NK-92 (cell line): ENCODE data around the gene NEDD8.
A peak's percentile ranks its signal among the peaks of the same experiment; 100 is the strongest.
"Not testable (repeated sequence)": the region's sequence is repeated elsewhere in the genome, so short reads cannot be mapped to it uniquely, and the experiment has no call there.

ENCODE experiments used
- DNase-seq: peaks from one replicate; lab custom pipeline; 2025; ENCODE audit not compliant: unreplicated experiment; lab: John Stamatoyannopoulos, UW

The NEDD8 gene

DNA sequence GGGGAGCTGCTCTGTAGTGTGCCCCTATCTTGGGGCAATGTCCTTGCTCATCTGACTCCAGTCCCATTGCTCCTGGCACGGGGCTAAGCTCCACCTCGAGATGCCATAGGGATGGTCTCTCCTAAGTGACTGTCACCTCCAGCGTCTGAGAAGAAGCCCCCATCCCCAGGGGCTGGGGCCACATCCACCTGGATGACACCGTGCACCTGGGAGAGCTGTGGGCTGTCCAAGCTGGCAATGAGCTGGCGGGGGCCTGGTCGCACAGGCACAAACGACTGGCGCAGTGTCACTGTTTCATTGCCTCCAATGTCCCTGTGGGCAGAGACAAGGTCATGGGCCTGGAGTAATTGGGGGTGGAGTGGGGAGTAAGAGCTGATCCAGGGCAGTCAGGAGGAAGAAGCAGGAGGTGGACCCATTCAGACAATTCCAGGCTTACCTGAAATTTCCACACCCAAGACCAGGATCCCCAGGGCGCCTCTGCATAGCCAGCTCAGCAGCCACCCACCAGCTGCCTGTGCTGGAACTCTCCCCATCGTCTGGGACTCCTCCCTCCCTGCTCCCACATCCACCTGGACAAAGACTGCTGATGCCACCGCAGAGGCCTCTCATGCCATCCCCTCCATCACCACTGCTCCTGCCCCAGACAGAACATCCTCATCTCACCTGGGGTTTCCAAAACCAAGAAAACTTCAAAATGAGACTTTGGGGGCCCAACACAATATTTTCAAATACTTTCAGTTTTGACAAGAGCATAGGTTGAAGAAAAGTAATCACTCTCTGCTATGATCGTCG lies 17.3 kb upstream of the NEDD8 start:
- no peak for DNase-seq

DNA sequence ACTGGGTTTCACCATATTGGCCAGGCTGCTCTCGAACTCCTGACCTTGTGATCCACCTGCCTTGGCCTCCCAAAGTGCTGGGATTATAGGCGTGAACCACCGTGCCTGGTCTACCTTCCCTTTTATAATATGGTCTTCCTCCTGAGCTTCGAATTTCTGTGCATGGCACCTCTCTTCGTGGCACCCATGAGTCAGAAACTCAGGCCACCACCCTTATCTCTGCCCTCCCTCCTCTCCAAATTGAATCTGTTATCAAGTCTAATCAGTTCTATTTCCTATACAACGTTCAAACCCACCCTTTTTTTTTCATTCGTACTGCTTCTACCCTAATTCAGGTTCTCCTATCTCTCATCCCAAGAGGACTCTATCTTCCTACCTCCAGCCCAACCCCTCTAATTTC lies 15.3 kb upstream of the NEDD8 start:
- no peak for DNase-seq

DNA sequence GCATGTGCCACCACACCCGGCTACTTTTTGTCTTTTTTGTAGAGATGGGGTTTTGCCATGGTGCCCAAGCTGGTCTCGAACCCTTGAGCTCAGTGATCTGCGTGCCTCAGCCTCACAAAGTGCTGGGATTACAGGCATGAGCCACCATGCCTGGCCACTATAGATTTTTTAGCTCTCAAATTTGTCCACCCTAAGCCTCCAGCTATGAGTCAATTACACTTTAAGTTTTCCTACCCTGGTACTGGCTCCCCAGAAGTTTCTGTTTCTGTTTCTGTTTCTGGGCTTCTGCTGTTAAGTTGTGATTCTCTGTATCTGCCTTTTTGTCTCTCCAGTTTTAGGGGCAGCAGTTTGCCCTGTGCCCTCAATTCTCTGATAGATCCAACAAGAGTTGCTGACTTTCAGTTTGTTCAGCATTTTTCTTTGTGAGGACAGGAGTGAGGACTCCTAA lies 14.6 kb upstream of the NEDD8 start:
- DNase-seq, result no peak

DNA sequence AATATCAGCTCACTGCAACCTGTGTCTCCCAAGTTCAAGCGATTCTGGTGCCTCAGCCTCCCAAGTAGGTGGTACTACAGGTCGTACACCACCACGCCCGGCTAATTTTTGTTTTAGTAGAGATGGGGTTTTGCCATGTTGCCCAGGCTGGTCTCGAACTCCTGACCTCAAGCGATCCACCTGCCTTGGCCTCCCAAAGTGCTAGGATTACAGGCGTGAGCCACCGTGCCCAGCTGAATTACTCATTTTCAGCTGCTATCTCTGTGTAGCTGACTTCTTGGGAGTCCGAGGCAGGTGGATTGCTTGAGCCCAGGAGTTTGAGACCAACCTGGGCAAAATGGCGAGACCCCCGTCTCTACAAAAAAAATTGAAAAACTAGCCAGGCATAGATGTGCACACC lies 13.2 kb upstream of the NEDD8 start:
- DNase-seq, result not testable (repeated sequence)

DNA sequence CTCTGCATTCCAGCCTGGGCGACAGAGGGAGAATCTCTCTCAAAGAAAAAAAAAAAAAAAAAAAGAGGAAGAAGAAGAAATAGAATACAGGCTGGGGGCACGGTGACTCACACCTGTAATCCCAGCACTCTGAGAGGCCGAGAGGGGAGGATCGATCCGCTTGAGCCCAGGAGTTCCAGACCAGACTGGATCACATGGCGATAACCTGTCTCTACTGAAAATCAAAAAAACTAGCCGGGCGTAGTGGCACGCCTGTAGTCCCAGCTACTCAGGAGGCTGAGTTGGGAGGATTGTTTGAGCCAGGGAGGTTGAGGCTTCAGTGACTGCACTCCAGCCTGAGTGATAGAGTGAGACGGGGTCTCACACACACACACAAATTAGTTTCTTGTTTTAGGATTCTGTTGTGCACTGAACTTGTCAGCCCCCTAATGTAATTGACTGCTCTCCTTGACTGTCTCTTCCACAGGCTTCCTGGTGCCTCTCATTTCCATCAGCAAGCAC lies 11.2 kb upstream of the NEDD8 start:
- no peak for DNase-seq

DNA sequence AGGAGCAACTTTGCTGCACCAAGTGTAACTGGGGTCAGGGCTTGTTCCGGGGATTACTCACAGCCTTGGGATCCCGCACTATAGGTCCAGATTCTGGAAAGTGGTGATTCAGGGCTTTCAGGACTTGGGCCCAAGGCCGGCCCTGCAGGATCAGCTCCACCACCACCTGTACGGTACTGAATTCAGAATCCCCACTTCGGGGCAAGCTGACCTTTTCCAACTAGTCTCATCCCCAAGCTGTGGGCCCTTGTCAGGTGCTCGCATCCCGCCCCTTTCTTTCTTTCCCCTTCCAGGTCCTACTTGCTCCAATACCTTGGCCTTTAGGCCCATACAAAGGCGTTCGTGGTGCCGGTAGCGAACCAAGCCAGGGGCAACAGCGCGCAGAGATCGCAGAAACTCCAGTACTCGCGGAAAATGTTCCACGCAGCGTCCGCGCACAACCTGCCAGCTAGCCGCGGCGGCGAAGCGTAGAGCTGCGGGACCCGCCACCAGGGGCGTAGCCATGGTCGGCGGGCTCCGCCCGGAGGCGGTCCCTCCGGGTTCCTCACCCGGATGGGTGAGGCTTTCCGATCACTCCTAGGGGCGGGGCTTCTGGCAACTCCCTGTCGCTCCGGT lies 9.8 kb upstream of the NEDD8 start:
- DNase-seq, result peak; percentile 75

DNA sequence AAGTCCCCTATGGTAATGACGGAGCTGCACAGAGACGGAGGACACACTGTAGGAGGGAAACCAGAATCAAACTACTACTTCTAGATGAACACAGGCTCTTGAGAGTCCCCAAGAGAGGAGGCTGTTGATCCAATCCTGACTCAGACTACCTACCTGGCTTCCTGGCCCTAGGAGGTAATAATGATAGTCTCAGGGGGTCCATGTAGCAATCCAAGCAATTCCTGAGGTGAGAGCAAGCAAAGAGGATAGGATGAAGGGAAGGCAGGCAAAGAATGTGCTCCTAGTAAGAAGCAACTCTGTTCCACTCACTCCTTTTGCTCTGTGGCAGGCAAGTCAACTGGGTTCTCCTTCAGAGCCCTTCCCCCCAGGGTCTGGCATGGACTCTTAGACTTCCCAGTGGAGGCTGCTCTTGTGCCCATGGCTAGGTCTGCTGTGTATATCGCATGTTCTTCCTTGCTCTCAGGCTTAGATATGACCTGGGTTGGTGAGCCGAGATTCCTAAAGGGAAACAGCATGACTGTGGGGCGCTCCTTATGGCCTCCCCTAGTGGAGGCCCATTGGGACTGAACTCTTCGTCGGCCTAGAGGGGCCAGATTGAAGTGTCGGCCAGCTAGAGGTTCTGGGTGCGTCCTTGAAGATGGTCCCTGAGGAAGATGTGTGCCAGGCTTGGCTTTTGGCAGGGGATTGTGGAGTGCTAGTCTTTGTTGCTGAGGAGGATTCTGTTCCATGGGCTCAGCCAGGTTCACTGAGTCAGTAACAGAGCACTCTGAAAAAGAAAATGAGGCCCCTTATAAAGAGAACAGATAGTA lies 8.1 kb upstream of the NEDD8 start:
- no peak for DNase-seq

DNA sequence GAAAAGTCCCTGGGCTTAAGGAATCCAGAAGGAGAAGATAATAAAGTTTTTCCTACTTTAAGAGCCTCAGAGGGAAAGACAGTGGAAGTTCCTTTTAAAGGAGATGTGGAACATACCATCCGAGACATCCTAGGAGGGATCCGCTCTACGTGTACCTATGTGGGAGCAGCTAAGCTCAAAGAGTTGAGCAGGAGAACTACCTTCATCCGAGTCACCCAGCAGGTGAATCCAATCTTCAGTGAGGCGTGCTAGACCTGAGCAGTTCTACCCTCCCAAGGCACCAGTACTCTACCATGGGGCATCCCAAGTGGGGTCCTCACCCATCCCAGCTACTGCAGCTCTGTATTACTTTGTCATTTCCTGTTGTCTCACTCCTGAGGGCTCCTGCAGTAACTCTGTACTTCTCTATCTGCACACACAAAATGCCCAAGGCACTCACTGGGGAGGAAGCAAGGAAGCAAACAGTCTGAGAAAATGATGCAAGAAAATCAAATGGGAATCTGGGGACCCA lies 6.4 kb upstream of the NEDD8 start:
- DNase-seq, result no peak

DNA sequence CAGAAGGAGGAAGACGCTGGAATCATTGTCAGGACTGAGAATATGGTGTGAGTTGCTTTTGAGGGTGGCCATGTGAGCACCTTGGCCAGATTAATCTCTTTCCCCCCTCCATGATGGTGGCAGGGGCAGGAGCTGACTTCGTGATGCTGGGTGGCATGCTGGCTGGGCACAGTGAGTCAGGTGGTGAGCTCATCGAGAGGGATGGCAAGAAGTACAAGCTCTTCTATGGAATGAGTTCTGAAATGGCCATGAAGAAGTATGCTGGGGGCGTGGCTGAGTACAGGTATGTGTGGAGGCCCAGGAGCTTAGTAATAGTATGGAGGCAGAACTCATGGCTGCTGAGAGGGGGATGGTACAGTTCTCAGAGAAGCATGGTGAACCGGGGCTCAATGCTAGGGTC lies 6.0 kb upstream of the NEDD8 start:
- no peak for DNase-seq

DNA sequence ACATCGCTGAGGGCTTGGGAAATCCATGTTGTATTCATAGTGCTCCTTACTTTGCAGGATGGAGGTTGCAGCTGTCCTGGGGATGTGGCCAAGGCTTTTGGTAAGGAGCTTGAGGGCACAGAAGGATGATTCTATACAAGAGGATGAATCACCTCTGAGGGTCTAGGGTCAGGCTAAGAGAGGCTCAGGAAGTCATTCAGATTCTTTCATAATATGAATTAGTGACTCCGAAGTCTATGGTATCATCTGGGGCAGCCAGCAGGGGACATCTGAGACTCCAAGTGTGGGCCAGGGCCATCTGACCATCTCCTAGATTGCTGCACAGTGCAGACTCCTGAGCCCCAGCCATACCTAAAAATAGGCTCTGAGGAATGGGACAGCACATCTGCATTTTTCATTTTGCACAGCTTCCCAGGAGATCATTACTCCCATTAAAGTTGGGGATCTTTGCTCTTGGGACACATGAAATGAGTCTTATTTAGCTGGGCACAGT lies 5.3 kb upstream of the NEDD8 start:
- DNase-seq, result no peak

DNA sequence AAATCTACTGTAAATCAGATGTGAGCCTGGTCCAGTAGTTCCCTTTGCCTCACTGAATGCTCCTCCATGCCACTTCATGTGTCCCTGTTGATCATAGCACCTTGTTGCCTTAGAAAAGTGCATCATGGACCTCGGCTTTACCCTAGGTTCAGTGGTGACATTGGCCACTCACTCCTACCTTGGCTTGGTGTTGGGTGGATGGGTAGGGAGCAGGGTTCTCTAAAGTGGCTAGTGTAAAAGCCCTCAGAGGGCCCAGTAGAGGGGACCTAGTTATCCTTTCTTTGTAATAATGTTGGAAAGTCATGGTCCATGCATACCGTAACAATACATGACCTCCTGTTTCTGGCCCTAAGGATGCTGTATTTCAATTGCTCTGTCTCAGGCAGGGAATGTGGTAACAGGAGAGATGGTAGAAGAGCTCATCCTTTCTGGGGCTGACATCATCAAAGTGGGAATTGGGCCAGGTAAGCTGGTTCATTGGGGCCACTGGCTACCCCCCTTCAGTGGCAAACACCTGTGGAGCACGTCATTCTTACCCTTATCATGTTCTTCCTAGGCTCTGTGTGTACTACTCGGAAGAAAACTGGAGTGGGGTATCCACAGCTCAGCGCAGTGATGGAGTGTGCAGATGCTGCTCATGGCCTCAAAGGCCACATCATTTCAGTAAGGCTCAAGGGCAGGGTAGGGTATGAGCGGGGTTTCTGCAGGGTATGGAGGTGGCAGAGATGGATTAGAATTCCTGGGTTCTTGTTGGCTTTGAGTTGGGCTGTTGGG lies 4.7 kb upstream of the NEDD8 start:
- no peak for DNase-seq

DNA sequence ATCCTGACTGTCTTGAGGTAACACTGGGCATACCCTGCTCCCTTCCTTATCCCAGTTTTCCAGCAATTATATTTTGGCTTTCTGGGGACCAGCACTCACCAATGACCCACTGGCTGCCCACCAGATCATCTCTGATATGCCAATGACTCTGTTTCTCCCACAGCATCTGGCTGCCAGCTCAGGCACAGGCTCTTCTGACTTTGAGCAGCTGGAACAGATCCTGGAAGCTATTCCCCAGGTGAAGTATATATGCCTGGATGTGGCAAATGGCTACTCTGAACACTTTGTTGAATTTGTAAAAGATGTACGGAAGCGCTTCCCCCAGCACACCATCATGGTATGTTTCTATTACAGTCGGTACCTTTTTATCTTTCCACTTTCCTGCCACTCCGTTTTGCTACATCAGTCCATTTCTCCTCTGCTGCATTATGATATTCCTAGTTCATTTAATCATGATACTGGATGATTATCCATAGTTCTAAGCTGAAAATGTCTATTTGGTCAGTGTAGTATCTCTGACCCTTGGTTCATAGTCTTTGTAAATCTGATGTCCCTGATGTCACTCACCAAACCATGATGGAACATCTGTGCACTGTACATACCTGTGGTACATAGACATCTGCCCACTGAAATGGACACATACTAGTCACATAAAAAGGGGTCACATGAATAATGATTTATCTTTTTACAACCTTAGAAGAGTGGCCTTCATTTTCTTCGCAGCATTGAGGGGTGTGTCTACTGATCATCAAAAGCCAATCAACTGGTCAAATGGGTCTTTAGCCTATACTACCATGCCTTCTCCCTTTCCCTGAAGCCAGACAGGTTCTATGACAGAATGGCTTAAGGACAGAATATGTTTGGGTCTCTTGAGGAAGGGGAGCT lies 3.9 kb upstream of the NEDD8 start:
- DNase-seq, result no peak

DNA sequence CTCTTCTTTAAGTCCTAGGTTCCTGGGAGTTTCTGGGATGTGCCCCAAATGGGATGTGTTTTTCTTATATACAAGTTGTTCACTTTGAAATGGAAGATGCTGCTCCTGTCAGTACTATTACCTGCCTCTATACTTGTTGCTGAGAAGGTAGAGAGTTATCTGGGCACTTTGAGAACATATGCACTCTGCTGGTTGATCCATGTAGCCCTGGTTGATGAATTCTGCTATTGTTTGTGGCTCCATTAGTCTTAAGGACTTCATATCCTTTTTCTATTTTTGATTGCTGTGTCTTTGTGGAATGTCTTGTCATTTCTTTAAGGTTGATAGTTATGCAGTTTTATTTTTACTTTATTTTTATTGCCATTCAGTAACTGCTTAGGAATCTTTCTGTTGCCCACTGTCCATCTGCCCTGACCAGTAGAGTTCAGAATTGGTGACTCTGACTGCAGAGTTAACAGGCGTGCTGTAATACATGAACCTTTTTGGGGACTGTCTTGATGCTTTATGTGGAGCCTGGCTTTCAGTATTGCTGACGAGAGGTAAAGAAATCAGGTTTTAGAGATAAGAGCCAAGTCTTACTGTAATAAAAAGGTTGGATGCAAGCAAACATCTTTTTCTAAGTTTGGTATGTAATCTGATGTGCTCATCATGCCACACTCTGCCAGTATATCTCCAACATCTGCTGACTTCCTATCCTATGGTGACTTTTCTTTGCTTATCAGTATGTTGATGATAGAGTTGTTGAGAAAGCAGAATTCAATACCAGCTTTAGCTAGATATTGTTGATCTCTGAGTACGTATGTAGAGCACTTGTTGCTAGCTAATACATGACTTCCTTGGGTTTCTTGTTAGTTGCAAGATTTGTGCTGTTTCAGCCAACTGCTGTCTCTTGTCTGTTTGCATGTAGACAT lies 2.2 kb upstream of the NEDD8 start:
- DNase-seq, result no peak

DNA sequence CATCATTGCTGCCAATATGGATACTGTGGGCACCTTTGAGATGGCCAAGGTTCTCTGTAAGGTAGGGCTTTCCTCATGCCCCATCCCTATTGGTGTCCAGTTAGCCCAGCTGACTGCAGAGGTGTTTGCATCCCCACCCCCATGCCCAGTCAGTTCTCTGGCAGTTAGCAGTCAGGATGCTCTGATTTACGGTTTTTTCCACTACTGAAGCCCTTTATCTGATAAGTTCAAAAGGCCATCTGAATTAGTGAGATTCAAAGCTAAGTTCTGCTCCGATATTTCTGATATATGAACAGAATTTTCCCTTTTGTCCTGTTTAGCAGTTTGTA lies 1.3 kb upstream of the NEDD8 start:
- DNase-seq, result no peak

DNA sequence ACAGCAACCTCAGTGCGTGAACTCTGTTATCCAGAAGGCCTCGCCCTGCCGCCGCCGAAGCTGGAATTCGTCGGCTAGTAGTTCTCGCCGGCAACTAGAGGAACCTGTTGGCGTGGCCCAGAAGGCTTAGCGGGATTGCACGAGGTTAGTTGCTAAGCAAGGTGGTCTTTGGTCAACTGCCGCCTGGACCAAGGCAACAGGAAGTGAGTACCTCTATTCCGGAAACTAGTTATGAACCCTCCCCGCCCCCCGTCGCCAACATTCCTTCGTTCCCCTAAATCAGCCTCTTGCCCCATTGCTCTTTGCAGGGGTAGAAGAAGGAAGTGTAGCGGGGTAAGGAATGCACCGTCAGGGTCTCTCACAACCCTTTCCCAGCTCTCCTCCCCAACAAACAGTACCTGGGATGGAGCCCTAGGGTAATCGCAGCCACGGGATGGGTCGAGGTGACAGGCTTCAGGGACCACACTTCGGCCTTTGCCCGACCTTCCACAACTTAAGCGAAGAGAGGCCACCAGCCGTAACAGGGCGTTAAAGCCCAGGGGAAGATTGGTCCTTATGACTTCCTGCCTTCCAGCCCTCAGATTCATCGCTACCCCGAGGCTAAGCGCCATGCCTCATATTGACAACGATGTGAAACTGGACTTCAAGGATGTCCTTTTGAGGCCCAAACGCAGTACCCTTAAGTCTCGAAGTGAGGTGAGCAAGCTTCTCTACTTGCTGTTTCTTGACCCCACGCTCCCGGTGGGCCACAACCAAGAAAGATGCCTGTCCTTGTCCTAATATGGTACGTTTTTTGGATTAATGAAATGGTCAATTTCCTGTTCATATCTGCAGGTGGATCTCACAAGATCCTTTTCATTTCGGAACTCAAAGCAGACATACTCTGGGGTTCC lies 724 bp upstream of the NEDD8 start, which contains the start of gene GMPR2:
GMPR2 (plus strand) TSS at position 285 of the 893 bp plus-strand sequence; CDS start at position 610, 325 bp downstream.
- no peak for DNase-seq

DNA sequence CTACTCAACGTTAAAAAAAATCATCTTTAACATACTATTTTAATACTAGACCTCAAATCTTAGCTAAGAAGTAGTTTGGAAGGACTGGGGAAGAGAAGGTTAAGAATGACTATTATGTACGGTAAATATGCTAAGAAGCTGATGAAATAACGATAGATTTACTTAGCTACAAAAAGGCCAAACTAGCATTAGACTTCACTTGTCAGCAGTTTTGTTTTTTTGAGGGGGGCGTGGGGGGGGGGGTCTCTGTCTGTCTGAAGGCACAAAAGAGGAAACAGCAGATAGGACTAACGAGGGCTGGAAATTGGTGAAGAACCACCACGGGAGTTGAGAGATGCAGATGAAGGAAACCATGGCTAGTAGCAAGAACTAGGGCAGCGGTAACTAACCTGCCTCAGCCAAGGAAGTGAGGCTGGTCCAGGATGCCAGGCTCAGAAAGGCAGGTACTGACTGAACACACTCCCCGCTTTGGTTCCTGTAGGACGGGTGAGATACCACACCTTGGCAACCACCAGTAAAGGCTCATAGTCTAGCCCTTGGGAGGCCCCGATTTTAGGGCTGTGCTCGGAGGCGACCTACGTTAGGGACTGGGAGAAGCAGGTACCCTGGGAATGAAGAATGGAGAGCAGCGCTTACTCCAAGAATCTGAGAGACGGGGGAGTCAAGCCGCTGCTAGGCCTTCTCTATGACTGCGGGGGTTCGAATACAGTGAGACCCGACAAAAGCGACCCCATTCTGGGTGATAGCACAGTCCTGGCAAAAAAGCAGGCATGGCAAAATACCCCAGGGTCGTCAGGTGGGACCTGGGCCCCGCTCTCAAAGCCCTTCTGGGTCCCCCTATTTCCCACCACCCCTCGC lies 675 bp downstream of the NEDD8 start:
- DNase-seq, result no peak

DNA sequence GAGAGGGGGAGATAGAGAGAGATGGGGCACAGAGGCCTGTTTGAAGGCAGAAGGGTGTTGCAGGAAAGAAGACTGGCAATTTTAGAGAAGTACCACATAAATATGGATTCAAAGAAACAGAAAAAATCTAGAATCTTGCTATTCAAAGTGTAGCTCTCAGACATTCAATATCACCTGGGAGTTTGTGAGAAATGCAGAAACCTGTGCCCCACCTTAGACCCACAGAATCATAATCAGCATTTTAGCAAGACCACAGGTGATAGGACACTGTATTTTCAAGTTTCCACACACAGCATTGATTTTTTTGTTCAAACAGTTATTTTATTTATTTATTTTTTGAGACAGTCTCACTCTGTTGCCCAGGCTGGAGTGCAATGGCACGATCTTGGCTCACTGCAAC lies 3.3 kb downstream of the NEDD8 start:
- no peak for DNase-seq
